Esophagus muscularis mucosa (tissue), 4 donors: ENCODE data around the gene FUT9. TPM values are rescaled to one million over a fixed set of nuclear protein-coding genes. Genes with fewer than 3 reads are reported as not detected.

Source experiments
- DNase-seq: peaks from one replicate; pipeline ENCODE4 v3.0.0-alpha.2; 2017; ENCODE audit errors: extremely low spot score
- H3K27ac ChIP-seq, 4 donors: fragments of 200-600 bp; sonication (generic); replicated peaks in 1 of 4; 1 replicate in 3 of 4; 2 replicates in 1 of 4; pipeline ENCODE4 v1.5.1; 2016 to 2019; ENCODE audit warnings: mild to moderate bottlenecking in 1 of 4
- H3K27me3 ChIP-seq, 4 donors: fragments of 200-600 bp; sonication (generic); one replicate each; pipeline versions ENCODE4 v1.5.1 to v1.6.0; 2016 to 2019
- H3K36me3 ChIP-seq, 4 donors: fragments of 200-600 bp; sonication (generic); one replicate each; pipeline ENCODE4 v1.5.1; 2016 to 2019
- H3K4me1 ChIP-seq, 4 donors: fragments of 200-600 bp; sonication (generic); one replicate each; pipeline ENCODE4 v1.5.1; 2016 to 2019
- H3K4me3 ChIP-seq, 4 donors: fragments of 200-600 bp; sonication (generic); 1 replicate in 2 of 4; 2 replicates in 2 of 4; pipeline ENCODE4 v1.5.1; 2016 to 2019; ENCODE audit warnings: mild to moderate bottlenecking in 4 of 4, moderate library complexity in 1 of 4
- H3K9me3 ChIP-seq, 4 donors: fragments of 200-600 bp; sonication (generic); 1 replicate in 3 of 4; 2 replicates in 1 of 4; pipeline ENCODE4 v1.5.1; 2016 to 2019
- CTCF ChIP-seq, 3 experiments: fragments of 200-600 bp in 2 of 3; fragments of 450-650 bp in 1 of 3; sonication (generic) in 2 of 3; IDR thresholded peaks; one replicate each; pipeline ENCODE4 v1.5.1; 2017 to 2019; ENCODE audit warnings: antibody characterized with exemption in 3 of 3, mild to moderate bottlenecking in 2 of 3, moderate library complexity in 1 of 3
- EP300 ChIP-seq: sonication (generic); formaldehyde crosslinking; IDR thresholded peaks from one replicate; pipeline ENCODE4 v1.6.1; 2017; ENCODE audit warnings: antibody characterized with exemption
- POLR2A ChIP-seq: fragments of 450-650 bp; IDR thresholded peaks from one replicate; pipeline ENCODE4 v1.6.1; 2017; ENCODE audit warnings: antibody characterized with exemption, moderate library complexity, mild to moderate bottlenecking, low read depth
- POLR2AphosphoS5 ChIP-seq, 2 donors: sonication (generic); formaldehyde crosslinking; IDR thresholded peaks; one replicate each; pipeline ENCODE4 v1.6.1; 2017; ENCODE audit warnings: antibody characterized with exemption in 2 of 2
- WGBS: methylation state at CpG from one replicate; pipeline ENCODE4 v1.1.5; 2018; 5-methylcytosine and 5-hydroxymethylcytosine counted together
- intact Hi-C: fragments of 100-400 bp; cut with DNase I; formaldehyde crosslinking; loops from one replicate; pipeline ENCODE4 v1.15.1; 2023
- total RNA-seq, 4 donors: library from RNA; depleted of rRNA; stranded (reverse); fragments of >200 nt; gene quantifications; one replicate each; pipeline versions ENCODE4 v1.1.0 to v1.2.1, GENCODE V29; 2016

The FUT9 gene
- total RNA-seq, 4 donors from 2014 or later: not detected

- Histone ChIP-seq H3K4me1 (no peaks in the 10 kb centered on the region), H3K36me3 (no peaks in the 10 kb centered on the region), H3K27me3 (no peaks in the 10 kb centered on the region), H3K9me3 (no peaks in the 10 kb centered on the region), H3K4me3 (no peak overlapping the region), H3K27ac (no peak overlapping the region)
- no peak for DNase-seq
- intact Hi-C loops: no loop called here
- TF ChIP-seq POLR2AphosphoS5 (IDR thresholded peaks at IDR 0.05): no peak
- TF ChIP-seq EP300: no peak
- TF ChIP-seq CTCF (IDR thresholded peaks at IDR 0.05): no peak
- 36% methylated on average over 2 of the region's 2 CpGs for WGBS
Measured at GRCh38 chr6:96007663-96008062, 8.1 kb upstream of the FUT9 start.

- Histone ChIP-seq H3K4me3 (no peak overlapping the region), H3K27ac (no peak overlapping the region), H3K36me3 (no peaks in the 10 kb centered on the region), H3K9me3 (no peaks in the 10 kb centered on the region), H3K4me1 (peaks cover 0 to 12% (median 7%) of the 10 kb centered on the region in 4 donors), H3K27me3 (peaks cover 0 to 29% (median 5%) of the 10 kb centered on the region in 4 donors)
- 80% methylated on average over 3 of the region's 3 CpGs for WGBS
- TF ChIP-seq POLR2A (no peak), CTCF (IDR thresholded peaks at IDR 0.05) (no peak), POLR2AphosphoS5 (IDR thresholded peaks at IDR 0.05) (no peak)
- no peak for DNase-seq
- intact Hi-C loops: no loop called here
Measured at GRCh38 chr6:96013531-96013930, 2.2 kb upstream of the FUT9 start.

GRCh38 chr6:96014846-96015517 is 792 bp upstream of the FUT9 start:
- no peak for DNase-seq
- H3K27ac ChIP-seq: no peak overlapping the region
- H3K27me3 ChIP-seq: peaks cover 0 to 29% (median 5%) of the 10 kb centered on the region in 4 donors
- 16% methylated on average over 20 of the region's 20 CpGs for WGBS
- TF ChIP-seq POLR2AphosphoS5 (IDR thresholded peaks at IDR 0.05) (no peak), CTCF (IDR thresholded peaks at IDR 0.05) (no peak), EP300 (no peak), POLR2A (no peak)
- no peaks in the 10 kb centered on the region for H3K36me3 ChIP-seq
- no peaks in the 10 kb centered on the region for H3K9me3 ChIP-seq
- H3K4me3 ChIP-seq: no peak overlapping the region
- intact Hi-C loops: no loop called here
- peaks cover 0 to 12% (median 7%) of the 10 kb centered on the region in 4 donors for H3K4me1 ChIP-seq

- Histone ChIP-seq H3K4me1 (peaks cover 0 to 12% (median 7%) of the 10 kb centered on the region in 4 donors), H3K27me3 (peaks cover 0 to 29% (median 5%) of the 10 kb centered on the region in 4 donors), H3K27ac (no peak overlapping the region), H3K9me3 (no peaks in the 10 kb centered on the region), H3K4me3 (peak overlapping the region in 1 of 4 donors; percentile 7), H3K36me3 (no peaks in the 10 kb centered on the region)
- DNase-seq: no peak
- 10% methylated on average over 18 of the region's 18 CpGs for WGBS
- intact Hi-C loops: no loop called here
- no peak for TF ChIP-seq CTCF (IDR thresholded peaks at IDR 0.05)
- TF ChIP-seq EP300: no peak
- TF ChIP-seq POLR2AphosphoS5 (IDR thresholded peaks at IDR 0.05): no peak
- no peak for TF ChIP-seq POLR2A
Measured at GRCh38 chr6:96016334-96017069, 728 bp downstream of the FUT9 start.
